HG03457 (cell line): ENCODE results near the gene ZFAND3.

Experiments used
- ATAC-seq: cut with Tn5 transposase; IDR thresholded peaks from one replicate; pipeline ENCODE4 v1.9.1; 2021; ENCODE audit warnings: moderate number of reproducible peaks; ENCODE audit not compliant: unreplicated experiment

The ZFAND3 gene

GRCh38 chr6:38193481-38194281 lies 374.2 kb downstream of the ZFAND3 start:
- no peak for ATAC-seq

GRCh38 chr6:38194282-38194572 lies 374.7 kb downstream of the ZFAND3 start:
- ATAC-seq: no peak

DNA sequence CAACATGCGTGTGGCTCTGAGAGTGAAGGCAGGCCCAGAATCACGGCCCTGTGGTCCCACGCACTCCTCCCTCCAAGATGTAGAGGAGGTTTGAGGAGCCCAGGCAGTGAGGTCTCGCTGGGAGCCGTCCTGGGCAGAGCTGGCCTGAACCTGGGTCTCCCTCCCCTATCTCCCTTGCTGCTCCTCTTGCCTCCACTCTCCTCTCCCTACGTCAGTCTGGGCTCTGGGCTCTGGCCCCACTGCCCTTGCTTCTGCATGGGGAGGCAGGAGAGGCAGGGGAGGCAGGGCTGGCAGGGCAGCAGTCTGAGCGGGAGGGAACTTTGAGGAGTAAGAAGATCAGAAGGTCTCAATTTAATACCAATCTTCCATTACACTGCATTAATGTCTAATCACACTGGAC lies 375.1 kb downstream of the ZFAND3 start:
- ATAC-seq: no peak

DNA sequence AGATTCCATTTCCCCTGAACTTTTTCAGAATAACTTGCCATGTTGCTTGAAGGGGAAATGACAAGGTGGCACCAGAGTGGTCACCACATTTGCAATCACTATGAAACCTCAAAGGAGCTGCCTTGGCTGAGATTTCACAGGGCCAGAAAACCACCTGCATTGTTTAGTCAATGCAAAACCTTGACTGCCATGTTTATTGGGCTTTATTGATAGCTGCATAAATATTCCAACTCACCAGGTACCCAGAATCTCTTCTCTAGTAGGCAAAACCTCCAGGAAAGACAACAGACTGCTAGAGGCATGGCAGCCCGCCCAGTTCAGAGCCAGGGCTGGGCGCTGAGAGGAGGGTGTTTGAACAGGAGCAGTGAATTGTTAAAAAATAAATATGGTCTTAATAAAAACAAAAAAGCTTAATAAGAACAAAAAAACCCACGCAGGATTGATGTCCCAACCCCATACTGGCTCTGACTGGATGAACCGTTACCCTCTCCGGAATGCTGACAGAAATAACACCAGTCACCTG lies 375.6 kb downstream of the ZFAND3 start:
- ATAC-seq: no peak

- no peak for ATAC-seq
Observed at GRCh38 chr6:38198219-38198618, 378.7 kb downstream of the ZFAND3 start.
